Measurements from ENCODE around the gene HADH.

Gene HADH

GRCh38 chr4:108060686-108061321, 71.1 kb downstream of the HADH start:
- peak; percentile 70 for DNase-seq

- no peak for DNase-seq
Observed at GRCh38 chr4:108068442-108068841, 78.8 kb downstream of the HADH start.

- DNase-seq: no peak
Observed at GRCh38 chr4:108070775-108071174, 81.1 kb downstream of the HADH start.

GRCh38 chr4:108072300-108072699, 82.6 kb downstream of the HADH start:
- no peak for DNase-seq

GRCh38 chr4:108078024-108078733, 88.5 kb downstream of the HADH start:
- DNase-seq: no peak

GRCh38 chr4:108080747-108081146, 91.1 kb downstream of the HADH start:
- no peak for DNase-seq

- DNase-seq: no peak
Observed at GRCh38 chr4:108081256-108081655, 91.6 kb downstream of the HADH start.
